Measurements from ENCODE around the gene GLP2R.

DNA sequence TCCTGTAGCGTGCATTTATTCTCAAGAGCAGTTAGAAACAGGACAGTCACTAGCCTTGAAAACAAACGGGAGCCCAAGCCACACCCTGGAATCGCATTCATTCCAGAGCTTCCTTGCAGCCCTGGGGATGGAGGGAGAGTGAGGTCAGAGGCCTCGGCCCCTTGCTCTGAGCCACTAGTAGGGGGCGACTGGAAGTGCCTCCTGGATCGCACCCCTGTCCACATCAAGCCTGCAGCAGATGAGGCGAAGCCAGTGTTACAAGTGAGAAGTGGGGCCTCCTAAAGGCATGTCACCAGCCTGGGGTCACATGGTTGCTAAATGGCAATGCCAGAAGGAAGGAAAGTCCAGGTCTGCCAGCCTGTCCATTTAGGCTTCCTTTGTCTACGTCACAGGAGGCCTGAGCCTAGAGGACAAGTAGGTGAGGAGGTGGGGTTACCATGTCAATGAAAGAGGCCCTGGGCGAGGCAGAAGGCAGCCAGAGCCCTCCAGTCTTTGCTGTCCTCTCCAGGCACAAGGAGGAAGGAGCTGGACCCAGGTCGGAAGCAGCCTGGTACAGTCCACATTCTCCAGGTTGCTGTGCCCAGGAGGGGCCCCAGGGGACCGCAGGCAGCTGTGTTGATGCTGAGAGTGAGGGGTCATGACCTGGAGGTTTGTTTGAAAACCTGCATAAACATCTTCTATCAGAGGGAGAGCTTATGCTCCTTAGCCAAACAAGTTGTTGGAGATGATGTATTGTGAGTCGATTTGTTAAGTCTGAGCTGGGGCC is 82.3 kb downstream of the GLP2R start:
- TF ChIP-seq, protein P1, sequence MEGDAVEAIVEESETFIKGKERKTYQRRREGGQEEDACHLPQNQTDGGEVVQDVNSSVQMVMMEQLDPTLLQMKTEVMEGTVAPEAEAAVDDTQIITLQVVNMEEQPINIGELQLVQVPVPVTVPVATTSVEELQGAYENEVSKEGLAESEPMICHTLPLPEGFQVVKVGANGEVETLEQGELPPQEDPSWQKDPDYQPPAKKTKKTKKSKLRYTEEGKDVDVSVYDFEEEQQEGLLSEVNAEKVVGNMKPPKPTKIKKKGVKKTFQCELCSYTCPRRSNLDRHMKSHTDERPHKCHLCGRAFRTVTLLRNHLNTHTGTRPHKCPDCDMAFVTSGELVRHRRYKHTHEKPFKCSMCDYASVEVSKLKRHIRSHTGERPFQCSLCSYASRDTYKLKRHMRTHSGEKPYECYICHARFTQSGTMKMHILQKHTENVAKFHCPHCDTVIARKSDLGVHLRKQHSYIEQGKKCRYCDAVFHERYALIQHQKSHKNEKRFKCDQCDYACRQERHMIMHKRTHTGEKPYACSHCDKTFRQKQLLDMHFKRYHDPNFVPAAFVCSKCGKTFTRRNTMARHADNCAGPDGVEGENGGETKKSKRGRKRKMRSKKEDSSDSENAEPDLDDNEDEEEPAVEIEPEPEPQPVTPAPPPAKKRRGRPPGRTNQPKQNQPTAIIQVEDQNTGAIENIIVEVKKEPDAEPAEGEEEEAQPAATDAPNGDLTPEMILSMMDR (IDR thresholded peaks at IDR 0.05; ENCODE audit: poor library complexity, severe bottlenecking), result no peak
- TF ChIP-seq SMC3 (conservative IDR thresholded peaks at IDR 0.05; ENCODE audit: poor library complexity) (no peak), EZH2 (IDR thresholded peaks at IDR 0.05; ENCODE audit: borderline replicate concordance, insufficient read depth, low read length, poor library complexity, severe bottlenecking) (no peak), RAD21 (conservative IDR thresholded peaks at IDR 0.05) (no peak), TAF1 (IDR thresholded peaks at IDR 0.05; ENCODE audit: low read depth) (no peak)
